Muscle layer of colon (tissue), 2 donors: ENCODE results near the gene PSMC1.
A peak's percentile ranks its signal among the peaks of the same experiment; 100 is the strongest.

Experiments used
- H3K27ac ChIP-seq: one replicate; pipeline ENCODE4 v1.7.0; 2013; ENCODE audit warnings: low read depth, mild to moderate bottlenecking, low read length, moderate library complexity
- H3K27me3 ChIP-seq, 2 donors: one replicate each; pipeline ENCODE4 v1.7.0; 2013; ENCODE audit warnings: low read length in 2 of 2, mild to moderate bottlenecking in 2 of 2; ENCODE audit not compliant: insufficient read depth in 2 of 2, control insufficient read depth in 1 of 2
- H3K36me3 ChIP-seq: one replicate; pipeline ENCODE4 v1.7.0; 2013; ENCODE audit warnings: mild to moderate bottlenecking, low read length; ENCODE audit not compliant: insufficient read depth
- H3K4me1 ChIP-seq: one replicate; pipeline ENCODE4 v1.7.0; 2013; ENCODE audit warnings: mild to moderate bottlenecking, low read length; ENCODE audit not compliant: insufficient read depth
- H3K4me3 ChIP-seq, 2 donors: one replicate each; pipeline ENCODE4 v1.7.0; 2013; ENCODE audit warnings: low read length in 2 of 2, low read depth in 1 of 2, mild to moderate bottlenecking in 1 of 2, moderate library complexity in 1 of 2
- H3K9ac ChIP-seq: one replicate; pipeline ENCODE4 v1.7.0; 2013; ENCODE audit warnings: low read length
- H3K9me3 ChIP-seq: one replicate; pipeline ENCODE4 v1.7.0; 2013; ENCODE audit warnings: mild to moderate bottlenecking, low read length
- donor health status: abdominal sarcoma.
- donor health status: Adenocarcinoma of cecum.

The PSMC1 gene

GRCh38 chr14:90255871-90256270 lies 482 bp upstream of the PSMC1 start:
- H3K27ac ChIP-seq: peak overlapping the region; percentile 83
- peaks cover 5% of the 10 kb centered on the region for H3K36me3 ChIP-seq
- peaks cover 19% of the 10 kb centered on the region for H3K4me1 ChIP-seq
- H3K9me3 ChIP-seq: no peaks in the 10 kb centered on the region
- H3K4me3 ChIP-seq: peak overlapping the region; percentile 86 to 94
- H3K9ac ChIP-seq: no peak overlapping the region
- H3K27me3 ChIP-seq: no peaks in the 10 kb centered on the region

GRCh38 chr14:90263748-90264449 lies 7.5 kb downstream of the PSMC1 start:
- Histone ChIP-seq H3K27me3 (no peaks in the 10 kb centered on the region), H3K4me1 (peaks cover 1% of the 10 kb centered on the region), H3K9me3 (no peaks in the 10 kb centered on the region), H3K36me3 (peaks cover 67% of the 10 kb centered on the region), H3K27ac (no peak overlapping the region), H3K4me3 (no peak overlapping the region), H3K9ac (no peak overlapping the region)

- Histone ChIP-seq H3K4me3 (no peak overlapping the region), H3K4me1 (no peaks in the 10 kb centered on the region), H3K36me3 (peaks cover 83% of the 10 kb centered on the region), H3K27ac (no peak overlapping the region), H3K27me3 (no peaks in the 10 kb centered on the region), H3K9ac (no peak overlapping the region), H3K9me3 (no peaks in the 10 kb centered on the region)
These were observed 10.2 kb downstream of the PSMC1 start for GRCh38 chr14:90266441-90267154.

- Histone ChIP-seq H3K4me3 (no peak overlapping the region), H3K9ac (no peak overlapping the region), H3K27me3 (no peaks in the 10 kb centered on the region), H3K36me3 (peaks cover 88% of the 10 kb centered on the region), H3K27ac (no peak overlapping the region), H3K4me1 (no peaks in the 10 kb centered on the region), H3K9me3 (no peaks in the 10 kb centered on the region)
These were observed 12.1 kb downstream of the PSMC1 start for GRCh38 chr14:90268420-90268819.

- H3K36me3 ChIP-seq: peaks cover 63% of the 10 kb centered on the region
- H3K4me3 ChIP-seq: no peak overlapping the region
- H3K27ac ChIP-seq: no peak overlapping the region
- no peaks in the 10 kb centered on the region for H3K4me1 ChIP-seq
- no peak overlapping the region for H3K9ac ChIP-seq
- no peaks in the 10 kb centered on the region for H3K27me3 ChIP-seq
- no peaks in the 10 kb centered on the region for H3K9me3 ChIP-seq
These were observed 16.2 kb downstream of the PSMC1 start for GRCh38 chr14:90272523-90272922.

GRCh38 chr14:90273532-90273931 lies 17.2 kb downstream of the PSMC1 start:
- Histone ChIP-seq H3K4me3 (no peak overlapping the region), H3K27me3 (no peaks in the 10 kb centered on the region), H3K4me1 (no peaks in the 10 kb centered on the region), H3K27ac (no peak overlapping the region), H3K36me3 (peaks cover 63% of the 10 kb centered on the region), H3K9me3 (no peaks in the 10 kb centered on the region), H3K9ac (no peak overlapping the region)

- H3K27me3 ChIP-seq: no peaks in the 10 kb centered on the region
- no peak overlapping the region for H3K27ac ChIP-seq
- H3K4me3 ChIP-seq: no peak overlapping the region
These were observed 17.7 kb downstream of the PSMC1 start for GRCh38 chr14:90274019-90274418.

GRCh38 chr14:90274808-90275457 lies 18.6 kb downstream of the PSMC1 start:
- no peak overlapping the region for H3K9ac ChIP-seq
- peaks cover 55% of the 10 kb centered on the region for H3K36me3 ChIP-seq

More at GRCh38 chr14:90274019-90274418, 17.7 kb downstream of the PSMC1 start:
- Histone ChIP-seq H3K4me1 (no peaks in the 10 kb centered on the region), H3K9me3 (no peaks in the 10 kb centered on the region), H3K9ac (no peak overlapping the region), H3K36me3 (peaks cover 63% of the 10 kb centered on the region)

GRCh38 chr14:90275458-90275814 lies 19.1 kb downstream of the PSMC1 start:
- no peak overlapping the region for H3K4me3 ChIP-seq
- no peaks in the 10 kb centered on the region for H3K9me3 ChIP-seq
- no peaks in the 10 kb centered on the region for H3K27me3 ChIP-seq
- H3K27ac ChIP-seq: no peak overlapping the region
- H3K36me3 ChIP-seq: peaks cover 53% of the 10 kb centered on the region
- H3K4me1 ChIP-seq: no peaks in the 10 kb centered on the region
- H3K9ac ChIP-seq: no peak overlapping the region

More at GRCh38 chr14:90274808-90275457, 18.6 kb downstream of the PSMC1 start:
- Histone ChIP-seq H3K27ac (no peak overlapping the region), H3K9me3 (no peaks in the 10 kb centered on the region), H3K4me3 (no peak overlapping the region), H3K27me3 (no peaks in the 10 kb centered on the region), H3K4me1 (no peaks in the 10 kb centered on the region)

GRCh38 chr14:90275820-90276219 lies 19.5 kb downstream of the PSMC1 start:
- no peaks in the 10 kb centered on the region for H3K27me3 ChIP-seq
- no peaks in the 10 kb centered on the region for H3K9me3 ChIP-seq
- peaks cover 53% of the 10 kb centered on the region for H3K36me3 ChIP-seq
- no peak overlapping the region for H3K9ac ChIP-seq
- no peak overlapping the region for H3K27ac ChIP-seq
- no peaks in the 10 kb centered on the region for H3K4me1 ChIP-seq
- no peak overlapping the region for H3K4me3 ChIP-seq

GRCh38 chr14:90276646-90277367 lies 20.5 kb downstream of the PSMC1 start:
- H3K36me3 ChIP-seq: peaks cover 49% of the 10 kb centered on the region
- no peak overlapping the region for H3K4me3 ChIP-seq
- no peak overlapping the region for H3K27ac ChIP-seq
- H3K9ac ChIP-seq: no peak overlapping the region
- no peaks in the 10 kb centered on the region for H3K9me3 ChIP-seq
- H3K4me1 ChIP-seq: no peaks in the 10 kb centered on the region
- no peaks in the 10 kb centered on the region for H3K27me3 ChIP-seq
